ENCODE data around the gene SLC16A13.
"Not testable (repeated sequence)": the region's sequence is repeated elsewhere in the genome, so short reads cannot be mapped to it uniquely, and the experiment has no call there.

Gene SLC16A13, protein sequence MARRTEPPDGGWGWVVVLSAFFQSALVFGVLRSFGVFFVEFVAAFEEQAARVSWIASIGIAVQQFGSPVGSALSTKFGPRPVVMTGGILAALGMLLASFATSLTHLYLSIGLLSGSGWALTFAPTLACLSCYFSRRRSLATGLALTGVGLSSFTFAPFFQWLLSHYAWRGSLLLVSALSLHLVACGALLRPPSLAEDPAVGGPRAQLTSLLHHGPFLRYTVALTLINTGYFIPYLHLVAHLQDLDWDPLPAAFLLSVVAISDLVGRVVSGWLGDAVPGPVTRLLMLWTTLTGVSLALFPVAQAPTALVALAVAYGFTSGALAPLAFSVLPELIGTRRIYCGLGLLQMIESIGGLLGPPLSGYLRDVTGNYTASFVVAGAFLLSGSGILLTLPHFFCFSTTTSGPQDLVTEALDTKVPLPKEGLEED

GRCh38 chr17:7035591-7036368 lies at the start of gene SLC16A13:
TSS of gene SLC16A13 (plus strand) at chr17:7036015. CDS start at chr17:7036383, 368 bp downstream.
- H3K36me3 ChIP-seq (replicated peaks; ENCODE audit: low read depth, low read length) = no peaks in the 10 kb centered on the region
- H3K4me3 ChIP-seq (ENCODE audit: low read length) = peak within 1 kb of the TSS; percentile 91
- peaks cover 7% of the 10 kb centered on the region for H3K4me1 ChIP-seq (ENCODE audit: low read length)

DNA sequence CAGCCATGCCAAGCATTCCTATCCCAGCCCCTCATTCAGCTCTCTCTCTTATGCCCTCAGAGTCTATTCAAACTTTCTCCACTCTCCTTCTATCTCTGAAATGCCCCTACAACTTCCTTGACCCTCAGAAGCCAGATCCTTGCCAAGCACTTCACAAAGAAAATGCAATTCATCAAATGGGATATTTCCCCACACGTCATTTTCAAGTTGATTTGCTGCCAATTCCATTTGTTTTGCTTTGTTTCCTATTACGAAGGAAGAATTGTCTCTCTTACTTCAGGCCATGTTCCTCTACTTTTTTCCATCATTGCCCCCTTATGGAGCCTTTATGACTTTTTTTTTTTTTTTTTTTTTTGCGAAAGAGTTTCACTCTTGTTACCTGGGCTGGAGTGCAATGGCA lies 49.1 kb upstream of the SLC16A13 start:
- Histone ChIP-seq H3K27ac (ENCODE audit: low read length) (no peak overlapping the region), H4K20me1 (ENCODE audit: insufficient read depth, low read length) (no peaks in the 10 kb centered on the region), H3K9me3 (ENCODE audit: insufficient read depth, low read length) (no peaks in the 10 kb centered on the region), H2AFZ (ENCODE audit: low read depth, low read length) (no peak overlapping the region), H3K79me2 (ENCODE audit: low read length) (no peaks in the 10 kb centered on the region), H3K27me3 (ENCODE audit: low read depth, low read length) (no peaks in the 10 kb centered on the region), H3K4me2 (ENCODE audit: low read length) (no peak overlapping the region), H3K4me3 (ENCODE audit: low read length) (no peak overlapping the region), H3K36me3 (replicated peaks; ENCODE audit: low read depth, low read length) (no peaks in the 10 kb centered on the region), H3K4me1 (ENCODE audit: low read length) (no peaks in the 10 kb centered on the region), H3K9ac (ENCODE audit: low read length) (no peak overlapping the region)
- TF ChIP-seq, protein P1, sequence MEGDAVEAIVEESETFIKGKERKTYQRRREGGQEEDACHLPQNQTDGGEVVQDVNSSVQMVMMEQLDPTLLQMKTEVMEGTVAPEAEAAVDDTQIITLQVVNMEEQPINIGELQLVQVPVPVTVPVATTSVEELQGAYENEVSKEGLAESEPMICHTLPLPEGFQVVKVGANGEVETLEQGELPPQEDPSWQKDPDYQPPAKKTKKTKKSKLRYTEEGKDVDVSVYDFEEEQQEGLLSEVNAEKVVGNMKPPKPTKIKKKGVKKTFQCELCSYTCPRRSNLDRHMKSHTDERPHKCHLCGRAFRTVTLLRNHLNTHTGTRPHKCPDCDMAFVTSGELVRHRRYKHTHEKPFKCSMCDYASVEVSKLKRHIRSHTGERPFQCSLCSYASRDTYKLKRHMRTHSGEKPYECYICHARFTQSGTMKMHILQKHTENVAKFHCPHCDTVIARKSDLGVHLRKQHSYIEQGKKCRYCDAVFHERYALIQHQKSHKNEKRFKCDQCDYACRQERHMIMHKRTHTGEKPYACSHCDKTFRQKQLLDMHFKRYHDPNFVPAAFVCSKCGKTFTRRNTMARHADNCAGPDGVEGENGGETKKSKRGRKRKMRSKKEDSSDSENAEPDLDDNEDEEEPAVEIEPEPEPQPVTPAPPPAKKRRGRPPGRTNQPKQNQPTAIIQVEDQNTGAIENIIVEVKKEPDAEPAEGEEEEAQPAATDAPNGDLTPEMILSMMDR (IDR thresholded peaks at IDR 0.05; ENCODE audit: low read depth, low read length) = no peak
- TF ChIP-seq EZH2phosphoT487 (IDR thresholded peaks at IDR 0.05; ENCODE audit: low read depth) = no peak

More at GRCh38 chr17:7035591-7036368, at the start of gene SLC16A13:
- Histone ChIP-seq H2AFZ (ENCODE audit: low read depth, low read length) (peak within 1 kb of the TSS; percentile 28; the same call in 1 of the 2 replicates), H3K27ac (ENCODE audit: low read length) (peak within 1 kb of the TSS; percentile 52), H3K79me2 (ENCODE audit: low read length) (peaks cover 13% of the 10 kb centered on the region), H3K9ac (ENCODE audit: low read length) (peak within 1 kb of the TSS; percentile 82), H3K4me2 (ENCODE audit: low read length) (peak within 1 kb of the TSS; percentile 94), H3K9me3 (ENCODE audit: insufficient read depth, low read length) (no peaks in the 10 kb centered on the region), H4K20me1 (ENCODE audit: insufficient read depth, low read length) (no peaks in the 10 kb centered on the region), H3K27me3 (ENCODE audit: low read depth, low read length) (no peaks in the 10 kb centered on the region)
- TF ChIP-seq, protein P1 (IDR thresholded peaks at IDR 0.05; ENCODE audit: low read depth, low read length) = no peak
- no peak for TF ChIP-seq EZH2phosphoT487 (IDR thresholded peaks at IDR 0.05; ENCODE audit: low read depth)

DNA sequence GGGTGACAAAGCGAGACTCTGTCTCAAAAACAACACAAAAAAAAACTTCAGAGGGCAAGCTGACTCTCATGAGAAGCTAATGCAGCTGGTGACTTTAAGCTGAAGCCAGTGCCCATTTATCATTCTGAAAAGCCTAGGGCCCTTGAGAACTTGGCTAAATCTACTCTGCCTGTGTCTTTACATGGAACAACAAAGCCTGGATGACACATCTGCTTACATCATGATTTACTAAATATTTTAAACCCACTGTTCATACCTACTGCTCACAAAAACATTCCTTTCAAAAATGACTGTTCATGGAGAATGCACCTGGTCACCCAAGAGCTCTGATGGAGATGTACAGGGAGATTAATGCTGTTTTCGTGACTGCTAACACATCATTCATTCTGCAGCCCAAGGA lies 46.0 kb upstream of the SLC16A13 start:
- H3K4me1 ChIP-seq (ENCODE audit: low read length) = no peaks in the 10 kb centered on the region
- no peak overlapping the region for H3K4me2 ChIP-seq (ENCODE audit: low read length)
- no peak overlapping the region for H3K27ac ChIP-seq (ENCODE audit: low read length)
- no peaks in the 10 kb centered on the region for H3K9me3 ChIP-seq (ENCODE audit: insufficient read depth, low read length)
- H3K79me2 ChIP-seq (ENCODE audit: low read length) = no peaks in the 10 kb centered on the region
- H3K27me3 ChIP-seq (ENCODE audit: low read depth, low read length) = no peaks in the 10 kb centered on the region
- no peak overlapping the region for H3K4me3 ChIP-seq (ENCODE audit: low read length)
- H2AFZ ChIP-seq (ENCODE audit: low read depth, low read length) = no peak overlapping the region
- no peaks in the 10 kb centered on the region for H3K36me3 ChIP-seq (replicated peaks; ENCODE audit: low read depth, low read length)
- no peaks in the 10 kb centered on the region for H4K20me1 ChIP-seq (ENCODE audit: insufficient read depth, low read length)
- H3K9ac ChIP-seq (ENCODE audit: low read length) = no peak overlapping the region
- no peak for TF ChIP-seq EZH2phosphoT487 (IDR thresholded peaks at IDR 0.05; ENCODE audit: low read depth)
- TF ChIP-seq, protein P1 (IDR thresholded peaks at IDR 0.05; ENCODE audit: low read depth, low read length) = no peak

GRCh38 chr17:6993613-6994056 lies 42.2 kb upstream of the SLC16A13 start:
- not testable (repeated sequence) for H3K4me3 ChIP-seq (ENCODE audit: low read length); H2AFZ ChIP-seq (ENCODE audit: low read depth, low read length); H3K9ac ChIP-seq (ENCODE audit: low read length); H4K20me1 ChIP-seq (ENCODE audit: insufficient read depth, low read length); H3K9me3 ChIP-seq (ENCODE audit: insufficient read depth, low read length); H3K4me2 ChIP-seq (ENCODE audit: low read length); H3K27me3 ChIP-seq (ENCODE audit: low read depth, low read length); H3K36me3 ChIP-seq (replicated peaks; ENCODE audit: low read depth, low read length); H3K4me1 ChIP-seq (ENCODE audit: low read length); H3K27ac ChIP-seq (ENCODE audit: low read length); H3K79me2 ChIP-seq (ENCODE audit: low read length)

Measured in OCI-LY3 (cell line).